Osteoblast (primary cell): ENCODE results near the gene UBE2D2. TPM values are rescaled to one million over a fixed set of nuclear protein-coding genes. Genes with fewer than 3 reads are reported as not detected.

Experiments
- DNase-seq: peaks from one replicate; pipeline ENCODE4 v3.0.0; 2011; ENCODE audit warnings: low spot score, mixed read lengths; ENCODE audit not compliant: insufficient read length; ENCODE audit errors: missing footprints
- H2AFZ ChIP-seq: 2 replicates; pipeline ENCODE4 v1.6.0; 2011; ENCODE audit warnings: mild to moderate bottlenecking, low read length
- H3K27ac ChIP-seq: 2 replicates; pipeline ENCODE4 v1.5.1; 2011; ENCODE audit warnings: mild to moderate bottlenecking, low read depth, low read length, moderate library complexity
- H3K27me3 ChIP-seq: 2 replicates; pipeline ENCODE4 v1.6.0; 2012; ENCODE audit warnings: mild to moderate bottlenecking, control low read depth, inconsistent platforms, low read length, moderate library complexity; ENCODE audit not compliant: insufficient read depth
- H3K36me3 ChIP-seq: 2 replicates; pipeline ENCODE4 v1.5.1; 2011; ENCODE audit warnings: mild to moderate bottlenecking, low read length, control low read depth, moderate library complexity; ENCODE audit not compliant: insufficient read depth
- H3K4me1 ChIP-seq: 2 replicates; pipeline ENCODE4 v1.5.1; 2011; ENCODE audit warnings: mild to moderate bottlenecking, low read length, control low read depth, moderate library complexity; ENCODE audit not compliant: insufficient read depth
- H3K4me2 ChIP-seq: 2 replicates; pipeline ENCODE4 v1.6.0; 2011; ENCODE audit warnings: mild to moderate bottlenecking, low read length; ENCODE audit not compliant: insufficient read depth
- H3K4me3 ChIP-seq: fragments of 200-600 bp; sonication (generic); 3 replicates; pipeline ENCODE4 v1.5.1; 2012; ENCODE audit warnings: mild to moderate bottlenecking, low read length, inconsistent platforms; ENCODE audit not compliant: insufficient read depth
- H3K79me2 ChIP-seq: 2 replicates; pipeline ENCODE4 v1.6.0; 2012; ENCODE audit warnings: mild to moderate bottlenecking, low read length, control low read depth, inconsistent platforms; ENCODE audit not compliant: insufficient read depth
- H3K9me3 ChIP-seq: 2 replicates; pipeline ENCODE4 v1.5.1; 2011; ENCODE audit warnings: low read depth, low read length, control low read depth
- H4K20me1 ChIP-seq: 2 replicates; pipeline ENCODE4 v1.6.0; 2012; ENCODE audit warnings: mild to moderate bottlenecking, low read length, control low read depth; ENCODE audit not compliant: insufficient read depth
- CTCF ChIP-seq: IDR thresholded peaks from 2 replicates; pipeline ENCODE4 v1.5.1; 2011; ENCODE audit warnings: mild to moderate bottlenecking, low read depth, low read length, moderate library complexity; ENCODE audit errors: extremely low read depth
- small RNA-seq: library from RNA; depleted of rRNA; stranded (forward); fragments of <200 nt; gene quantifications from one replicate; pipeline ENCODE3, GENCODE V24; 2012
- total RNA-seq: library from RNA; depleted of rRNA; stranded (reverse); fragments of >200 nt; gene quantifications from 2 replicates; pipeline ENCODE4 v1.2.3, GENCODE V29; 2012

The UBE2D2 gene
- total RNA-seq, 1 donor = 52.8 TPM

GRCh38 chr5:139676951-139677735 is 116.0 kb downstream of the UBE2D2 start:
- Histone ChIP-seq H3K36me3 (peaks cover 41% of the 10 kb centered on the region), H3K4me2 (no peak overlapping the region), H3K4me3 (no peak overlapping the region), H3K4me1 (peaks cover 60% of the 10 kb centered on the region), H4K20me1 (peaks cover 88% of the 10 kb centered on the region), H3K79me2 (peaks cover 95% of the 10 kb centered on the region), H3K9me3 (no peaks in the 10 kb centered on the region), H3K27ac (peak overlapping the region; percentile 42), H2AFZ (no peak overlapping the region), H3K27me3 (no peaks in the 10 kb centered on the region)
- no peak for DNase-seq
- TF ChIP-seq CTCF = no peak

Small RNAs within 50 kb of the gene (small RNA-seq; reads per million reads assigned to genes)
- gene RF00019 = not detected

Other genes starting within 250 kb of the UBE2D2 start
- gene PAIP2, start 219.5 kb upstream of the UBE2D2 start, total RNA-seq = 42.4 and 47.8 TPM in 2 replicates
- not detected in 2 replicates for gene SLC23A1, start 178.0 kb upstream of the UBE2D2 start, total RNA-seq
- gene MZB1, start 171.4 kb upstream of the UBE2D2 start, total RNA-seq = 0.29 TPM in 1 of 2 replicates, not detected in the other
- 1.1 and 1.2 TPM in 2 replicates for gene PROB1, start 166.2 kb upstream of the UBE2D2 start, total RNA-seq
- gene SPATA24, start 157.2 kb upstream of the UBE2D2 start, total RNA-seq = 2.9 and 3.6 TPM in 2 replicates
- 12.4 and 16.3 TPM in 2 replicates for gene DNAJC18, start 121.8 kb upstream of the UBE2D2 start, total RNA-seq
- 0.36 TPM in 1 of 2 replicates, not detected in the other for gene ECSCR, start 98.6 kb upstream of the UBE2D2 start, total RNA-seq
- gene SMIM33, start 90.3 kb upstream of the UBE2D2 start, total RNA-seq = not detected in 2 replicates
- 46.3 and 48.3 TPM in 2 replicates for gene STING1, start 78.6 kb upstream of the UBE2D2 start, total RNA-seq
- 186 and 210 TPM in 2 replicates for gene CXXC5, start 87.0 kb downstream of the UBE2D2 start, total RNA-seq
- gene PSD2, start 234.5 kb downstream of the UBE2D2 start, total RNA-seq = 0.29 and 0.36 TPM in 2 replicates